SK-N-SH (cell line): Measurements from ENCODE around the gene TSHZ3. TPM values are rescaled to one million over a fixed set of nuclear protein-coding genes. Genes with fewer than 3 reads are reported as not detected.

Experiments
- CTCF ChIA-PET: fragments of 300-600, 350-600 bp; formaldehyde crosslinking; extraction: SDS; loops from one replicate; lab custom pipeline; 2021; lab: Yijun Ruan, JAX
- POLR2A ChIA-PET: fragments of 350-600 bp; sonication (Branson Sonifier 250); formaldehyde crosslinking; extraction: SDS; loops from one replicate; lab custom pipeline; 2020; ENCODE audit warnings: antibody characterized with exemption, inconsistent platforms; lab: Yijun Ruan, JAX
- DNase-seq: peaks from one replicate; pipeline ENCODE4 v3.0.0; 2012
- H2AFZ ChIP-seq: fragments of 200-600 bp; sonication (generic); 2 replicates; pipeline ENCODE4 v1.8.1; 2016; ENCODE audit warnings: antibody characterized with exemption, mild to moderate bottlenecking, low read depth
- H3F3A ChIP-seq: fragments of 200-600 bp; sonication (generic); replicated peaks from 2 replicates; pipeline ENCODE3; 2016; ENCODE audit warnings: antibody characterized with exemption, mild to moderate bottlenecking; ENCODE audit not compliant: insufficient read depth
- H3K27ac ChIP-seq, 2 experiments: fragments of 200-500 bp in 1 of 2; fragments of 200-600 bp in 1 of 2; sonication (Bioruptor generic) in 1 of 2; sonication (generic), shearing (Covaris generic) in 1 of 2; 2 replicates each; pipeline versions ENCODE4 v1.5.1 to v1.6.1; 2014 to 2016; ENCODE audit warnings: low read depth in 2 of 2, inconsistent platforms in 1 of 2, low read length in 1 of 2, mild to moderate bottlenecking in 1 of 2, mixed read lengths in 1 of 2
- H3K27me3 ChIP-seq: fragments of 200-600 bp; sonication (generic), shearing (Covaris generic); 2 replicates; pipeline ENCODE4 v1.6.1; 2016; ENCODE audit warnings: mixed run types; ENCODE audit not compliant: insufficient read depth
- H3K36me3 ChIP-seq, 2 experiments: fragments of 200-500 bp in 1 of 2; fragments of 200-600 bp in 1 of 2; sonication (Bioruptor generic) in 1 of 2; sonication (generic) in 1 of 2; replicated peaks in 1 of 2; 2 replicates each; pipeline versions ENCODE3 to v1.5.1; 2014 to 2016; ENCODE audit warnings: low read length in 1 of 2, mild to moderate bottlenecking in 1 of 2; ENCODE audit not compliant: insufficient read depth in 2 of 2, control insufficient read depth in 1 of 2
- H3K4me1 ChIP-seq, 2 experiments: fragments of 200-500 bp in 1 of 2; fragments of 200-600 bp in 1 of 2; sonication (Bioruptor generic) in 1 of 2; sonication (generic), shearing (Covaris generic) in 1 of 2; 2 replicates each; pipeline versions ENCODE4 v1.5.1 to v1.6.1; 2014 to 2016; ENCODE audit warnings: low read depth in 1 of 2, low read length in 1 of 2, mixed run types in 1 of 2; ENCODE audit not compliant: insufficient read depth in 2 of 2, control insufficient read depth in 1 of 2
- H3K4me2 ChIP-seq: fragments of 200-600 bp; sonication (generic), shearing (Covaris generic); 2 replicates; pipeline ENCODE4 v1.6.1; 2017; ENCODE audit warnings: mixed run types
- H3K4me3 ChIP-seq, 2 experiments: fragments of 200-500 bp in 1 of 2; fragments of 200-600 bp in 1 of 2; sonication (Bioruptor generic) in 1 of 2; sonication (generic), shearing (Covaris generic) in 1 of 2; 2 replicates each; pipeline versions ENCODE4 v1.5.1 to v1.8.1; 2014 to 2016; ENCODE audit warnings: low read depth in 2 of 2, inconsistent platforms in 1 of 2, low read length in 1 of 2, mild to moderate bottlenecking in 1 of 2, mixed read lengths in 1 of 2, moderate library complexity in 1 of 2
- H3K79me2 ChIP-seq: fragments of 200-600 bp; sonication (generic); 2 replicates; pipeline ENCODE4 v1.8.1; 2017; ENCODE audit warnings: mild to moderate bottlenecking; ENCODE audit not compliant: insufficient read depth
- H3K9ac ChIP-seq: fragments of 200-600 bp; sonication (generic); 2 replicates; pipeline ENCODE4 v1.6.1; 2017; ENCODE audit warnings: mixed run types
- H3K9me2 ChIP-seq: fragments of 200-600 bp; sonication (generic); 2 replicates; pipeline ENCODE4 v1.6.1; 2017; ENCODE audit warnings: mixed run types
- H3K9me3 ChIP-seq: fragments of 200-600 bp; sonication (generic); 2 replicates; pipeline ENCODE4 v1.6.1; 2017; ENCODE audit warnings: mixed run types, mild to moderate bottlenecking, moderate library complexity
- H4K20me1 ChIP-seq: fragments of 200-600 bp; sonication (generic); 2 replicates; pipeline ENCODE4 v1.6.1; 2017; ENCODE audit warnings: mild to moderate bottlenecking, mixed run types; ENCODE audit not compliant: insufficient read depth
- CHD2 ChIP-seq: fragments of 150-350 bp; IDR thresholded peaks from 2 replicates; pipeline ENCODE4 v1.6.1; 2018; ENCODE audit warnings: low read length; ENCODE audit not compliant: partially characterized antibody
- CTCF ChIP-seq: fragments of 200-600 bp; sonication (generic); IDR thresholded peaks from 2 replicates; pipeline ENCODE4 v1.6.1; 2017; ENCODE audit warnings: antibody characterized with exemption, mild to moderate bottlenecking, moderate library complexity
- ELF1 ChIP-seq: IDR thresholded peaks from 2 replicates; pipeline ENCODE4 v1.4.0; 2012
- FOXM1 ChIP-seq: IDR thresholded peaks from 2 replicates; pipeline ENCODE4 v1.4.0; 2012; ENCODE audit warnings: low read depth, mild to moderate bottlenecking
- GABPA ChIP-seq: IDR thresholded peaks from 2 replicates; pipeline ENCODE4 v1.4.0; 2012; ENCODE audit warnings: low read depth, mild to moderate bottlenecking
- GATA2 ChIP-seq: sonication (generic); formaldehyde crosslinking; IDR thresholded peaks from 2 replicates; pipeline ENCODE4 v1.5.0; 2020; ENCODE audit warnings: mild to moderate bottlenecking, missing genetic modification reagents
- MEF2A ChIP-seq: IDR thresholded peaks from 2 replicates; pipeline ENCODE4 v1.4.0; 2012; ENCODE audit warnings: low read depth, borderline replicate concordance
- MXI1 ChIP-seq: IDR thresholded peaks from 2 replicates; pipeline ENCODE4 v1.6.1; 2012; ENCODE audit warnings: mild to moderate bottlenecking, low read depth, low read length, improper control_type of control experiment
- NFIC ChIP-seq: IDR thresholded peaks from 2 replicates; pipeline ENCODE4 v1.4.0; 2012; ENCODE audit warnings: borderline replicate concordance
- NRF1 ChIP-seq: IDR thresholded peaks from 2 replicates; pipeline ENCODE4 v1.6.1; 2012; ENCODE audit warnings: low read depth, mild to moderate bottlenecking, low read length
- RCOR1 ChIP-seq: fragments of 150-350 bp; IDR thresholded peaks from 2 replicates; pipeline ENCODE4 v1.6.1; 2017; ENCODE audit warnings: antibody characterized with exemption, low read length
- REST ChIP-seq: IDR thresholded peaks from 2 replicates; pipeline ENCODE4 v1.6.1; 2012; ENCODE audit warnings: mild to moderate bottlenecking, low read depth, low read length, moderate library complexity
- TAF1 ChIP-seq: IDR thresholded peaks from 2 replicates; pipeline ENCODE4 v1.6.1; 2012; ENCODE audit warnings: low read depth, mild to moderate bottlenecking, low read length, moderate library complexity, borderline replicate concordance
- TCF12 ChIP-seq: IDR thresholded peaks from 2 replicates; pipeline ENCODE4 v1.4.0; 2012
- TEAD4 ChIP-seq: IDR thresholded peaks from 2 replicates; pipeline ENCODE4 v1.4.0; 2012; ENCODE audit warnings: mild to moderate bottlenecking, borderline replicate concordance; ENCODE audit not compliant: insufficient read depth
- WGBS: methylation state at CpG from one replicate; pipeline ENCODE4 v1.1.6; 2017; ENCODE audit warnings: low lambda C conversion rate; 5-methylcytosine and 5-hydroxymethylcytosine counted together
- polyA plus RNA-seq, 3 experiments: library from polyadenylated mRNA; depleted of rRNA; stranded (reverse); fragments of >200 nt; gene quantifications; 2 replicates each; pipeline ENCODE4 v1.2.3, GENCODE V29; 2012
- TF ChIP-seq, protein P1 (sequence below): IDR thresholded peaks from 2 replicates; pipeline ENCODE4; 2012
- TF ChIP-seq, protein P2 (sequence below): IDR thresholded peaks from 2 replicates; pipeline ENCODE4 v1.4.0; 2012; ENCODE audit warnings: low read depth, borderline replicate concordance
- TF ChIP-seq, protein P3 (sequence below): fragments of 150-350 bp; IDR thresholded peaks from 2 replicates; pipeline ENCODE4 v1.6.1; 2016; ENCODE audit warnings: mild to moderate bottlenecking, low read depth, low read length

TSHZ3 gene
- polyA plus RNA-seq, 1 of the 3 experiments (the other 2 are of a cell fraction), result 3.3 TPM

- Histone ChIP-seq H4K20me1 (no peaks in the 10 kb centered on the region), H3F3A (no peaks in the 10 kb centered on the region), H3K27me3 (no peaks in the 10 kb centered on the region), H3K9me2 (no peaks in the 10 kb centered on the region), H3K4me3 (no peak overlapping the region), H3K9ac (no peak overlapping the region), H2AFZ (no peak overlapping the region), H3K4me2 (no peak overlapping the region), H3K4me1 (peaks cover 4 to 18% of the 10 kb centered on the region in 2 experiments; a peak in 1 of 4 replicates), H3K36me3 (no peaks in the 10 kb centered on the region), H3K9me3 (no peaks in the 10 kb centered on the region), H3K27ac (no peak overlapping the region), H3K79me2 (peaks cover 7% of the 10 kb centered on the region)
- 48% methylated on average over 2 of the region's 4 CpGs for WGBS
- no peak for TF ChIP-seq NFIC
- TF ChIP-seq CTCF, result no peak
- TF ChIP-seq FOXM1, result no peak
- TF ChIP-seq GABPA, result no peak
- no peak for TF ChIP-seq ELF1
- TF ChIP-seq CHD2, result no peak
- TF ChIP-seq, protein P1, sequence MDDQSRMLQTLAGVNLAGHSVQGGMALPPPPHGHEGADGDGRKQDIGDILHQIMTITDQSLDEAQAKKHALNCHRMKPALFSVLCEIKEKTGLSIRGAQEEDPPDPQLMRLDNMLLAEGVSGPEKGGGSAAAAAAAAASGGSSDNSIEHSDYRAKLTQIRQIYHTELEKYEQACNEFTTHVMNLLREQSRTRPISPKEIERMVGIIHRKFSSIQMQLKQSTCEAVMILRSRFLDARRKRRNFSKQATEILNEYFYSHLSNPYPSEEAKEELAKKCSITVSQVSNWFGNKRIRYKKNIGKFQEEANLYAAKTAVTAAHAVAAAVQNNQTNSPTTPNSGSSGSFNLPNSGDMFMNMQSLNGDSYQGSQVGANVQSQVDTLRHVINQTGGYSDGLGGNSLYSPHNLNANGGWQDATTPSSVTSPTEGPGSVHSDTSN, result no peak
- no peak for TF ChIP-seq TAF1
- TF ChIP-seq, protein P2, sequence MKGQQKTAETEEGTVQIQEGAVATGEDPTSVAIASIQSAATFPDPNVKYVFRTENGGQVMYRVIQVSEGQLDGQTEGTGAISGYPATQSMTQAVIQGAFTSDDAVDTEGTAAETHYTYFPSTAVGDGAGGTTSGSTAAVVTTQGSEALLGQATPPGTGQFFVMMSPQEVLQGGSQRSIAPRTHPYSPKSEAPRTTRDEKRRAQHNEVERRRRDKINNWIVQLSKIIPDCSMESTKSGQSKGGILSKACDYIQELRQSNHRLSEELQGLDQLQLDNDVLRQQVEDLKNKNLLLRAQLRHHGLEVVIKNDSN, result no peak
- no peak for TF ChIP-seq TEAD4
- no peak for TF ChIP-seq TCF12
- no peak for TF ChIP-seq GATA2
- no peak for TF ChIP-seq MEF2A
- TF ChIP-seq, protein P3, sequence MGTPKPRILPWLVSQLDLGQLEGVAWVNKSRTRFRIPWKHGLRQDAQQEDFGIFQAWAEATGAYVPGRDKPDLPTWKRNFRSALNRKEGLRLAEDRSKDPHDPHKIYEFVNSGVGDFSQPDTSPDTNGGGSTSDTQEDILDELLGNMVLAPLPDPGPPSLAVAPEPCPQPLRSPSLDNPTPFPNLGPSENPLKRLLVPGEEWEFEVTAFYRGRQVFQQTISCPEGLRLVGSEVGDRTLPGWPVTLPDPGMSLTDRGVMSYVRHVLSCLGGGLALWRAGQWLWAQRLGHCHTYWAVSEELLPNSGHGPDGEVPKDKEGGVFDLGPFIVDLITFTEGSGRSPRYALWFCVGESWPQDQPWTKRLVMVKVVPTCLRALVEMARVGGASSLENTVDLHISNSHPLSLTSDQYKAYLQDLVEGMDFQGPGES, result no peak
- TF ChIP-seq MXI1, result no peak
- no peak for TF ChIP-seq NRF1
- TF ChIP-seq RCOR1, result no peak
- TF ChIP-seq REST, result no peak
- ChIA-PET CTCF (interaction anchor here (0.7 to 1.1 kb wide), 2 partner anchors 18 to 188 kb away, joined by 3 read pairs; no protein-coding TSS in a partner anchor), POLR2A (no interaction called here)
- DNase-seq, result no peak
These were observed 59.3 kb downstream of the TSHZ3 start for GRCh38 chr19:31289976-31290375.
